SK-N-SH (cell line): ENCODE results near the gene OLFML2A. TPM values are rescaled to one million over a fixed set of nuclear protein-coding genes. Genes with fewer than 3 reads are reported as not detected.

Source experiments
- CTCF ChIA-PET: fragments of 300-600, 350-600 bp; formaldehyde crosslinking; extraction: SDS; loops from one replicate; lab custom pipeline; 2021; lab: Yijun Ruan, JAX
- POLR2A ChIA-PET: fragments of 350-600 bp; sonication (Branson Sonifier 250); formaldehyde crosslinking; extraction: SDS; loops from one replicate; lab custom pipeline; 2020; ENCODE audit warnings: antibody characterized with exemption, inconsistent platforms; lab: Yijun Ruan, JAX
- DNase-seq: peaks from one replicate; pipeline ENCODE4 v3.0.0; 2012
- H2AFZ ChIP-seq: fragments of 200-600 bp; sonication (generic); 2 replicates; pipeline ENCODE4 v1.8.1; 2016; ENCODE audit warnings: antibody characterized with exemption, mild to moderate bottlenecking, low read depth
- H3F3A ChIP-seq: fragments of 200-600 bp; sonication (generic); replicated peaks from 2 replicates; pipeline ENCODE3; 2016; ENCODE audit warnings: antibody characterized with exemption, mild to moderate bottlenecking; ENCODE audit not compliant: insufficient read depth
- H3K27ac ChIP-seq, 2 experiments: fragments of 200-500 bp in 1 of 2; fragments of 200-600 bp in 1 of 2; sonication (Bioruptor generic) in 1 of 2; sonication (generic), shearing (Covaris generic) in 1 of 2; 2 replicates each; pipeline versions ENCODE4 v1.5.1 to v1.6.1; 2014 to 2016; ENCODE audit warnings: low read depth in 2 of 2, inconsistent platforms in 1 of 2, low read length in 1 of 2, mild to moderate bottlenecking in 1 of 2, mixed read lengths in 1 of 2
- H3K27me3 ChIP-seq: fragments of 200-600 bp; sonication (generic), shearing (Covaris generic); 2 replicates; pipeline ENCODE4 v1.6.1; 2016; ENCODE audit warnings: mixed run types; ENCODE audit not compliant: insufficient read depth
- H3K36me3 ChIP-seq, 2 experiments: fragments of 200-500 bp in 1 of 2; fragments of 200-600 bp in 1 of 2; sonication (Bioruptor generic) in 1 of 2; sonication (generic) in 1 of 2; replicated peaks in 1 of 2; 2 replicates each; pipeline versions ENCODE3 to v1.5.1; 2014 to 2016; ENCODE audit warnings: low read length in 1 of 2, mild to moderate bottlenecking in 1 of 2; ENCODE audit not compliant: insufficient read depth in 2 of 2, control insufficient read depth in 1 of 2
- H3K4me1 ChIP-seq, 2 experiments: fragments of 200-500 bp in 1 of 2; fragments of 200-600 bp in 1 of 2; sonication (Bioruptor generic) in 1 of 2; sonication (generic), shearing (Covaris generic) in 1 of 2; 2 replicates each; pipeline versions ENCODE4 v1.5.1 to v1.6.1; 2014 to 2016; ENCODE audit warnings: low read depth in 1 of 2, low read length in 1 of 2, mixed run types in 1 of 2; ENCODE audit not compliant: insufficient read depth in 2 of 2, control insufficient read depth in 1 of 2
- H3K4me2 ChIP-seq: fragments of 200-600 bp; sonication (generic), shearing (Covaris generic); 2 replicates; pipeline ENCODE4 v1.6.1; 2017; ENCODE audit warnings: mixed run types
- H3K4me3 ChIP-seq, 2 experiments: fragments of 200-500 bp in 1 of 2; fragments of 200-600 bp in 1 of 2; sonication (Bioruptor generic) in 1 of 2; sonication (generic), shearing (Covaris generic) in 1 of 2; 2 replicates each; pipeline versions ENCODE4 v1.5.1 to v1.8.1; 2014 to 2016; ENCODE audit warnings: low read depth in 2 of 2, inconsistent platforms in 1 of 2, low read length in 1 of 2, mild to moderate bottlenecking in 1 of 2, mixed read lengths in 1 of 2, moderate library complexity in 1 of 2
- H3K79me2 ChIP-seq: fragments of 200-600 bp; sonication (generic); 2 replicates; pipeline ENCODE4 v1.8.1; 2017; ENCODE audit warnings: mild to moderate bottlenecking; ENCODE audit not compliant: insufficient read depth
- H3K9ac ChIP-seq: fragments of 200-600 bp; sonication (generic); 2 replicates; pipeline ENCODE4 v1.6.1; 2017; ENCODE audit warnings: mixed run types
- H3K9me2 ChIP-seq: fragments of 200-600 bp; sonication (generic); 2 replicates; pipeline ENCODE4 v1.6.1; 2017; ENCODE audit warnings: mixed run types
- H3K9me3 ChIP-seq: fragments of 200-600 bp; sonication (generic); 2 replicates; pipeline ENCODE4 v1.6.1; 2017; ENCODE audit warnings: mixed run types, mild to moderate bottlenecking, moderate library complexity
- H4K20me1 ChIP-seq: fragments of 200-600 bp; sonication (generic); 2 replicates; pipeline ENCODE4 v1.6.1; 2017; ENCODE audit warnings: mild to moderate bottlenecking, mixed run types; ENCODE audit not compliant: insufficient read depth
- EP300 ChIP-seq, 2 experiments: IDR thresholded peaks; 2 replicates each; pipeline versions ENCODE4 v1.4.0 to v1.6.1; 2012; ENCODE audit warnings: borderline replicate concordance in 1 of 2, low read depth in 1 of 2, low read length in 1 of 2
- EZH2phosphoT487 ChIP-seq: fragments of 200-600 bp; sonication (generic); IDR thresholded peaks from 2 replicates; pipeline ENCODE4 v1.6.1; 2017; ENCODE audit warnings: low read depth, mixed run types, mild to moderate bottlenecking, antibody characterized with exemption, moderate library complexity, borderline replicate concordance
- FOSL2 ChIP-seq: IDR thresholded peaks from 2 replicates; pipeline ENCODE4 v1.4.0; 2012; ENCODE audit warnings: low read depth, mild to moderate bottlenecking, moderate library complexity, borderline replicate concordance
- FOXJ3 ChIP-seq: sonication (generic); formaldehyde crosslinking; IDR thresholded peaks from 2 replicates; pipeline ENCODE4 v1.5.1; 2020; ENCODE audit warnings: mild to moderate bottlenecking, missing genetic modification reagents
- GABPA ChIP-seq: IDR thresholded peaks from 2 replicates; pipeline ENCODE4 v1.4.0; 2012; ENCODE audit warnings: low read depth, mild to moderate bottlenecking
- GATA2 ChIP-seq: sonication (generic); formaldehyde crosslinking; IDR thresholded peaks from 2 replicates; pipeline ENCODE4 v1.5.0; 2020; ENCODE audit warnings: mild to moderate bottlenecking, missing genetic modification reagents
- MEF2A ChIP-seq: IDR thresholded peaks from 2 replicates; pipeline ENCODE4 v1.4.0; 2012; ENCODE audit warnings: low read depth, borderline replicate concordance
- NFIC ChIP-seq: IDR thresholded peaks from 2 replicates; pipeline ENCODE4 v1.4.0; 2012; ENCODE audit warnings: borderline replicate concordance
- POLR2AphosphoS5 ChIP-seq: IDR thresholded peaks from 2 replicates; pipeline ENCODE4 v1.6.1; 2012; ENCODE audit warnings: low read depth, low read length
- TAF1 ChIP-seq: IDR thresholded peaks from 2 replicates; pipeline ENCODE4 v1.6.1; 2012; ENCODE audit warnings: low read depth, mild to moderate bottlenecking, low read length, moderate library complexity, borderline replicate concordance
- TCF12 ChIP-seq: IDR thresholded peaks from 2 replicates; pipeline ENCODE4 v1.4.0; 2012
- TEAD4 ChIP-seq: IDR thresholded peaks from 2 replicates; pipeline ENCODE4 v1.4.0; 2012; ENCODE audit warnings: mild to moderate bottlenecking, borderline replicate concordance; ENCODE audit not compliant: insufficient read depth
- YY1 ChIP-seq: IDR thresholded peaks from 2 replicates; pipeline ENCODE4 v1.4.0; 2012; ENCODE audit warnings: low read depth, mild to moderate bottlenecking
- WGBS: methylation state at CpG from one replicate; pipeline ENCODE4 v1.1.6; 2017; ENCODE audit warnings: low lambda C conversion rate; 5-methylcytosine and 5-hydroxymethylcytosine counted together
- polyA plus RNA-seq, 3 experiments: library from polyadenylated mRNA; depleted of rRNA; stranded (reverse); fragments of >200 nt; gene quantifications; 2 replicates each; pipeline ENCODE4 v1.2.3, GENCODE V29; 2012
- TF ChIP-seq, protein P1 (sequence below): fragments of 150-350 bp; IDR thresholded peaks from 2 replicates; pipeline ENCODE4 v1.6.1; 2016; ENCODE audit warnings: mild to moderate bottlenecking, low read depth, low read length
- TF ChIP-seq, protein P2 (sequence below): IDR thresholded peaks from 2 replicates; pipeline ENCODE4 v1.4.0; 2012; ENCODE audit warnings: low read depth
- TF ChIP-seq, protein P3 (sequence below): fragments of 200-600 bp; sonication (generic); IDR thresholded peaks from 2 replicates; pipeline ENCODE4 v1.6.1; 2017; ENCODE audit warnings: antibody characterized with exemption, mild to moderate bottlenecking, moderate library complexity
- TF ChIP-seq, protein P4 (sequence below): IDR thresholded peaks from 2 replicates; pipeline ENCODE4 v1.4.0; 2012; ENCODE audit warnings: low read depth, borderline replicate concordance
- TF ChIP-seq, protein P5 (sequence below): IDR thresholded peaks from 2 replicates; pipeline ENCODE4 v1.4.0; 2012; ENCODE audit warnings: low read depth, borderline replicate concordance
- TF ChIP-seq, protein P6 (sequence below): IDR thresholded peaks from 2 replicates; pipeline ENCODE4; 2012

OLFML2A gene
- polyA plus RNA-seq, 1 of the 3 experiments (the other 2 are of a cell fraction): 7.7 TPM

DNA sequence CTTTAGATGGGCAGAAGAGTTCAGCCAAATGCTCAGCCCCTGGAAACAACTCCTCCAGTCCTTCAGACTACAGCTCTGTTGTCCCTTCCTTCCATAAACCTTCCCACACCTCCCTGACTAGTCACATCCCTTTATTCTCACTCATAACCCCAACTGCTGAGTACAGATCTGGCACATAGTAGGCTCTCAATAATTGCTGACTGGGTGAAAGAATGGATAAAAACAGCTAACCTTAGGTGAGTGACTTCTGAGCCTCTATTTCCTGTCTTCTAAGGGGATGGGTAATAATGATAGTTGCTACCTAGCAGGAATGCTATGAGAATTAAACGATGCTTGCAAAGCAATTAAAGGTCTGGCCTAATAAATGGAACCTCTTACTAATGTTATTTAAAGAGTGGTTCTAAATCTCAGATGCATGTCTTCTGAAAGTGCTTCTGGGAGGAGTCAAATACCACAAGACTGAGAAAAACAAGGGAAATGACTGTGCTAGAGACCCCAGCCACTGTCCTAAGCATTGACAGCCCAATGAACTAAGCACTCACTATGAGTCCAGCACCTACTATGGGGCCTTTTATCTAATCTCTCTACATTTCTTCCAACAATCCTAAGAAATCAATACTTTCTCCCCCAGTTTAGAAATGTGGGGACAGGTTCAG lies 3.3 kb upstream of the OLFML2A start:
- Histone ChIP-seq H3K9me3 (no peaks in the 10 kb centered on the region), H3K27ac (no peak overlapping the region), H3K4me3 (no peak overlapping the region), H2AFZ (no peak overlapping the region), H3K9ac (no peak overlapping the region), H3K9me2 (no peaks in the 10 kb centered on the region), H3K4me2 (no peak overlapping the region), H3K27me3 (no peaks in the 10 kb centered on the region), H3K36me3 (no peaks in the 10 kb centered on the region), H3F3A (peaks cover 21% of the 10 kb centered on the region), H3K4me1 (peaks cover 4 to 11% of the 10 kb centered on the region in 2 experiments; a peak in 2 of 4 replicates), H3K79me2 (peaks cover 15% of the 10 kb centered on the region)
- ChIA-PET POLR2A (interaction anchor here (5.0 kb wide), 1 partner anchor 81 kb away, joined by 42 read pairs; the partner anchor contains the start of gene WDR38), CTCF (interaction anchor here (0.6 to 16.2 kb wide), 23 partner anchors 9 to 374 kb away, joined by 3 to 1436 read pairs (median 6); partner anchors contain the start of genes ARPC5L, RPL35 and WDR38)
- no peak for DNase-seq
- 96% methylated on average over 1 of the region's 1 CpG for WGBS
- TF ChIP-seq, protein P1, sequence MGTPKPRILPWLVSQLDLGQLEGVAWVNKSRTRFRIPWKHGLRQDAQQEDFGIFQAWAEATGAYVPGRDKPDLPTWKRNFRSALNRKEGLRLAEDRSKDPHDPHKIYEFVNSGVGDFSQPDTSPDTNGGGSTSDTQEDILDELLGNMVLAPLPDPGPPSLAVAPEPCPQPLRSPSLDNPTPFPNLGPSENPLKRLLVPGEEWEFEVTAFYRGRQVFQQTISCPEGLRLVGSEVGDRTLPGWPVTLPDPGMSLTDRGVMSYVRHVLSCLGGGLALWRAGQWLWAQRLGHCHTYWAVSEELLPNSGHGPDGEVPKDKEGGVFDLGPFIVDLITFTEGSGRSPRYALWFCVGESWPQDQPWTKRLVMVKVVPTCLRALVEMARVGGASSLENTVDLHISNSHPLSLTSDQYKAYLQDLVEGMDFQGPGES: no peak
- no peak for TF ChIP-seq TAF1
- TF ChIP-seq GATA2 (CRISPR knock-in tag): no peak
- TF ChIP-seq, protein P2, sequence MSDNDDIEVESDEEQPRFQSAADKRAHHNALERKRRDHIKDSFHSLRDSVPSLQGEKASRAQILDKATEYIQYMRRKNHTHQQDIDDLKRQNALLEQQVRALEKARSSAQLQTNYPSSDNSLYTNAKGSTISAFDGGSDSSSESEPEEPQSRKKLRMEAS: no peak
- TF ChIP-seq POLR2AphosphoS5: no peak
- TF ChIP-seq YY1: no peak
- no peak for TF ChIP-seq FOSL2
- no peak for TF ChIP-seq TCF12
- TF ChIP-seq, protein P3, sequence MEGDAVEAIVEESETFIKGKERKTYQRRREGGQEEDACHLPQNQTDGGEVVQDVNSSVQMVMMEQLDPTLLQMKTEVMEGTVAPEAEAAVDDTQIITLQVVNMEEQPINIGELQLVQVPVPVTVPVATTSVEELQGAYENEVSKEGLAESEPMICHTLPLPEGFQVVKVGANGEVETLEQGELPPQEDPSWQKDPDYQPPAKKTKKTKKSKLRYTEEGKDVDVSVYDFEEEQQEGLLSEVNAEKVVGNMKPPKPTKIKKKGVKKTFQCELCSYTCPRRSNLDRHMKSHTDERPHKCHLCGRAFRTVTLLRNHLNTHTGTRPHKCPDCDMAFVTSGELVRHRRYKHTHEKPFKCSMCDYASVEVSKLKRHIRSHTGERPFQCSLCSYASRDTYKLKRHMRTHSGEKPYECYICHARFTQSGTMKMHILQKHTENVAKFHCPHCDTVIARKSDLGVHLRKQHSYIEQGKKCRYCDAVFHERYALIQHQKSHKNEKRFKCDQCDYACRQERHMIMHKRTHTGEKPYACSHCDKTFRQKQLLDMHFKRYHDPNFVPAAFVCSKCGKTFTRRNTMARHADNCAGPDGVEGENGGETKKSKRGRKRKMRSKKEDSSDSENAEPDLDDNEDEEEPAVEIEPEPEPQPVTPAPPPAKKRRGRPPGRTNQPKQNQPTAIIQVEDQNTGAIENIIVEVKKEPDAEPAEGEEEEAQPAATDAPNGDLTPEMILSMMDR: no peak
- no peak for TF ChIP-seq MEF2A
- no peak for TF ChIP-seq EP300 (IDR thresholded peaks at IDR 0.05; ENCODE audit: borderline replicate concordance in 1 of 2, low read depth in 1 of 2, low read length in 1 of 2)
- TF ChIP-seq GABPA: no peak
- TF ChIP-seq, protein P4, sequence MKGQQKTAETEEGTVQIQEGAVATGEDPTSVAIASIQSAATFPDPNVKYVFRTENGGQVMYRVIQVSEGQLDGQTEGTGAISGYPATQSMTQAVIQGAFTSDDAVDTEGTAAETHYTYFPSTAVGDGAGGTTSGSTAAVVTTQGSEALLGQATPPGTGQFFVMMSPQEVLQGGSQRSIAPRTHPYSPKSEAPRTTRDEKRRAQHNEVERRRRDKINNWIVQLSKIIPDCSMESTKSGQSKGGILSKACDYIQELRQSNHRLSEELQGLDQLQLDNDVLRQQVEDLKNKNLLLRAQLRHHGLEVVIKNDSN: no peak
- no peak for TF ChIP-seq NFIC
- TF ChIP-seq FOXJ3 (CRISPR knock-in tag): no peak
- TF ChIP-seq, protein P5, sequence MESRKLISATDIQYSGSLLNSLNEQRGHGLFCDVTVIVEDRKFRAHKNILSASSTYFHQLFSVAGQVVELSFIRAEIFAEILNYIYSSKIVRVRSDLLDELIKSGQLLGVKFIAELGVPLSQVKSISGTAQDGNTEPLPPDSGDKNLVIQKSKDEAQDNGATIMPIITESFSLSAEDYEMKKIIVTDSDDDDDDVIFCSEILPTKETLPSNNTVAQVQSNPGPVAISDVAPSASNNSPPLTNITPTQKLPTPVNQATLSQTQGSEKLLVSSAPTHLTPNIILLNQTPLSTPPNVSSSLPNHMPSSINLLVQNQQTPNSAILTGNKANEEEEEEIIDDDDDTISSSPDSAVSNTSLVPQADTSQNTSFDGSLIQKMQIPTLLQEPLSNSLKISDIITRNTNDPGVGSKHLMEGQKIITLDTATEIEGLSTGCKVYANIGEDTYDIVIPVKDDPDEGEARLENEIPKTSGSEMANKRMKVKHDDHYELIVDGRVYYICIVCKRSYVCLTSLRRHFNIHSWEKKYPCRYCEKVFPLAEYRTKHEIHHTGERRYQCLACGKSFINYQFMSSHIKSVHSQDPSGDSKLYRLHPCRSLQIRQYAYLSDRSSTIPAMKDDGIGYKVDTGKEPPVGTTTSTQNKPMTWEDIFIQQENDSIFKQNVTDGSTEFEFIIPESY: no peak
- no peak for TF ChIP-seq EZH2phosphoT487
- TF ChIP-seq TEAD4: no peak
- TF ChIP-seq, protein P6, sequence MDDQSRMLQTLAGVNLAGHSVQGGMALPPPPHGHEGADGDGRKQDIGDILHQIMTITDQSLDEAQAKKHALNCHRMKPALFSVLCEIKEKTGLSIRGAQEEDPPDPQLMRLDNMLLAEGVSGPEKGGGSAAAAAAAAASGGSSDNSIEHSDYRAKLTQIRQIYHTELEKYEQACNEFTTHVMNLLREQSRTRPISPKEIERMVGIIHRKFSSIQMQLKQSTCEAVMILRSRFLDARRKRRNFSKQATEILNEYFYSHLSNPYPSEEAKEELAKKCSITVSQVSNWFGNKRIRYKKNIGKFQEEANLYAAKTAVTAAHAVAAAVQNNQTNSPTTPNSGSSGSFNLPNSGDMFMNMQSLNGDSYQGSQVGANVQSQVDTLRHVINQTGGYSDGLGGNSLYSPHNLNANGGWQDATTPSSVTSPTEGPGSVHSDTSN: no peak
- TF ChIP-seq, all 33 proteins: peak for 0
- peaks cover 9% of the 10 kb centered on the region; the same call in 1 of the 2 replicates for H4K20me1 ChIP-seq
